Adrenal gland (tissue), 5 donors: ENCODE data around the gene KDM2B.

Source experiments
- POLR2A ChIP-seq, 2 donors: fragments of 450-650 bp; IDR thresholded peaks; one replicate each; pipeline ENCODE4 v1.6.1; 2017; ENCODE audit warnings: antibody characterized with exemption in 2 of 2, mild to moderate bottlenecking in 2 of 2, moderate library complexity in 1 of 2
- TF ChIP-seq, protein P1 (sequence below), 6 experiments: fragments of 450-650 bp in 4 of 6; fragments of 200-600 bp in 2 of 6; sonication (generic) in 1 of 6; IDR thresholded peaks; 1 replicate in 5 of 6; 2 replicates in 1 of 6; pipeline versions ENCODE4 v1.5.1 to v1.8.0; 2016 to 2021; ENCODE audit warnings: antibody characterized with exemption in 6 of 6, mild to moderate bottlenecking in 2 of 6, moderate library complexity in 1 of 6
- donor health status: DM: no; HTN: no; CAD: no.

DNA sequence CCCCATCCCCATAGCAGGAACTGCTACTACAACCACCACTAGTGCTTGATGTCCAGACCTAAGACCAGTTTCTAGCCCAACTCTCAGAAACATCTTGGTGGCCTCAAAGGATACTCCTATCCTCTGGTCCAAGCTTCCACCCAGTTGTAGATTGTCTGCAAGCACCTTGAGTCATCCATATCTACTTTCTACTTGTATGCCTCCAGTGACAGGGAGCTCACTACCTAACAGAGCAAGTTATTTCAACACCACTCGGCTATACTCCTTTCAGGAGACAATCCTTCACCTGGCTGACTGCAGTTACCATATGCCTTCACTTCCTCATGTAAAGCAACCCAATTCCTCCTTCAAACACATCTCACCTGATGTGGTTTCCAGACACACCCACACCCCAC lies 49.5 kb downstream of the KDM2B start:
- TF ChIP-seq, protein P1, sequence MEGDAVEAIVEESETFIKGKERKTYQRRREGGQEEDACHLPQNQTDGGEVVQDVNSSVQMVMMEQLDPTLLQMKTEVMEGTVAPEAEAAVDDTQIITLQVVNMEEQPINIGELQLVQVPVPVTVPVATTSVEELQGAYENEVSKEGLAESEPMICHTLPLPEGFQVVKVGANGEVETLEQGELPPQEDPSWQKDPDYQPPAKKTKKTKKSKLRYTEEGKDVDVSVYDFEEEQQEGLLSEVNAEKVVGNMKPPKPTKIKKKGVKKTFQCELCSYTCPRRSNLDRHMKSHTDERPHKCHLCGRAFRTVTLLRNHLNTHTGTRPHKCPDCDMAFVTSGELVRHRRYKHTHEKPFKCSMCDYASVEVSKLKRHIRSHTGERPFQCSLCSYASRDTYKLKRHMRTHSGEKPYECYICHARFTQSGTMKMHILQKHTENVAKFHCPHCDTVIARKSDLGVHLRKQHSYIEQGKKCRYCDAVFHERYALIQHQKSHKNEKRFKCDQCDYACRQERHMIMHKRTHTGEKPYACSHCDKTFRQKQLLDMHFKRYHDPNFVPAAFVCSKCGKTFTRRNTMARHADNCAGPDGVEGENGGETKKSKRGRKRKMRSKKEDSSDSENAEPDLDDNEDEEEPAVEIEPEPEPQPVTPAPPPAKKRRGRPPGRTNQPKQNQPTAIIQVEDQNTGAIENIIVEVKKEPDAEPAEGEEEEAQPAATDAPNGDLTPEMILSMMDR (IDR thresholded peaks at IDR 0.05) = no peak
- TF ChIP-seq POLR2A (IDR thresholded peaks at IDR 0.05) = no peak
